WI38 (cell line): ENCODE data around the gene LTBP3.
A peak's percentile ranks its signal among the peaks of the same experiment; 100 is the strongest.

ENCODE experiments used
- H3K4me3 ChIP-seq: 2 replicates; pipeline ENCODE4 v1.5.1; 2011; ENCODE audit warnings: low read depth, mild to moderate bottlenecking, control low read depth, low read length
- CTCF ChIP-seq: IDR thresholded peaks from 2 replicates; pipeline ENCODE4 v1.5.1; 2012; ENCODE audit warnings: low read depth, mild to moderate bottlenecking, control low read depth, low read length

The LTBP3 gene

GRCh38 chr11:65578667-65579066, 20.5 kb upstream of the LTBP3 start:
- no peak for TF ChIP-seq CTCF
- no peak overlapping the region for H3K4me3 ChIP-seq

- no peak for TF ChIP-seq CTCF
- no peak overlapping the region for H3K4me3 ChIP-seq
These were observed 20.0 kb upstream of the LTBP3 start for GRCh38 chr11:65578134-65578533.

- TF ChIP-seq CTCF: no peak
- peak overlapping the region; percentile 63 for H3K4me3 ChIP-seq
These were observed 19.6 kb upstream of the LTBP3 start for GRCh38 chr11:65577756-65578109.

- H3K4me3 ChIP-seq: peak overlapping the region; percentile 63
- no peak for TF ChIP-seq CTCF
These were observed 19.0 kb upstream of the LTBP3 start for GRCh38 chr11:65576867-65577755.

GRCh38 chr11:65576232-65576866, 18.2 kb upstream of the LTBP3 start:
- no peak for TF ChIP-seq CTCF
- H3K4me3 ChIP-seq: peak overlapping the region; percentile 63

GRCh38 chr11:65575568-65576231, 17.5 kb upstream of the LTBP3 start, which contains the start of gene EHBP1L1:
TSS of gene EHBP1L1 (plus strand) at chr11:65576053. CDS start at chr11:65576303, 250 bp downstream.
- TF ChIP-seq CTCF: no peak
- H3K4me3 ChIP-seq: peak within 1 kb of the TSS; percentile 63
